GM12873 (cell line): ENCODE results near the gene ZNF311.

Experiments used
- TF ChIP-seq, protein P1 (sequence below): IDR thresholded peaks from 2 replicates; pipeline ENCODE4 v1.5.1; 2012; ENCODE audit warnings: low read depth, mild to moderate bottlenecking, moderate library complexity, low read length, control low read depth; ENCODE audit not compliant: insufficient read depth; ENCODE audit errors: missing control alignments

Gene ZNF311

DNA sequence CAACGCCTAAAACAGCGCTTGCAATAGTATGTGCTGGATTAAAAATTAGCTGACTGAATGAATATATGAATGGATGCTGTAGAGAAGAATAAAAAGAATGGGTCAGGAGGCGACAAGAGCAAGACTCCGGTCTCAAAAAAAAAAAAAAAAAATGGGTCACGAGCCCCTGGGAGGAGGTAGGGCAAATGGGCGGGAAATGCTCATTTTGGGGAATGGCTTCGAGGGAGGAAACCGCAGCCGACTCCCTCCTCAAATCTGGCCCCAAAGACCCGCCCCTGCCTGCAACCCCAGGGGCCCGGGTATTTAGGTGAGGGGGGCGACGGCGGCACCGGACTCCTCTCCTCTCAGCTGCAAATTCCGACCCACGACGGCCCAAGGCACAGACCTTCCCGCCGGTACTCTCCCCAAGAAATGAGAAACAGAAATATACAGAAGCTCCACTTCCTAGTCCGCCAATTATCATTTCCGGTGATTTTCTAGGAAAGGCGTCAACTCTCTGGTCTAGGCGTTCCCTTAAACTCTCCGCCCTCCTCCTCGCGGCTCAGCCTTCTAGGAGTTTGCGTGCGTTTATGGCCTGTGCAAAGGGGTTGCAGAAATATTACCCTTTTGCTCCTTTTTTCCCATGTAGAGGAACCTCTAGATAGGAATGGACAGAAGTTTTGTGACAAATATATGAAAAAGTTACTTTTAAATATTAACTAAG, at the start of gene ZNF311:
TSS of gene ZNF311 (minus strand) at position 133 of the 703 bp plus-strand sequence. CDS start 1,361 bp downstream, outside the sequence.
- TF ChIP-seq, protein P1, sequence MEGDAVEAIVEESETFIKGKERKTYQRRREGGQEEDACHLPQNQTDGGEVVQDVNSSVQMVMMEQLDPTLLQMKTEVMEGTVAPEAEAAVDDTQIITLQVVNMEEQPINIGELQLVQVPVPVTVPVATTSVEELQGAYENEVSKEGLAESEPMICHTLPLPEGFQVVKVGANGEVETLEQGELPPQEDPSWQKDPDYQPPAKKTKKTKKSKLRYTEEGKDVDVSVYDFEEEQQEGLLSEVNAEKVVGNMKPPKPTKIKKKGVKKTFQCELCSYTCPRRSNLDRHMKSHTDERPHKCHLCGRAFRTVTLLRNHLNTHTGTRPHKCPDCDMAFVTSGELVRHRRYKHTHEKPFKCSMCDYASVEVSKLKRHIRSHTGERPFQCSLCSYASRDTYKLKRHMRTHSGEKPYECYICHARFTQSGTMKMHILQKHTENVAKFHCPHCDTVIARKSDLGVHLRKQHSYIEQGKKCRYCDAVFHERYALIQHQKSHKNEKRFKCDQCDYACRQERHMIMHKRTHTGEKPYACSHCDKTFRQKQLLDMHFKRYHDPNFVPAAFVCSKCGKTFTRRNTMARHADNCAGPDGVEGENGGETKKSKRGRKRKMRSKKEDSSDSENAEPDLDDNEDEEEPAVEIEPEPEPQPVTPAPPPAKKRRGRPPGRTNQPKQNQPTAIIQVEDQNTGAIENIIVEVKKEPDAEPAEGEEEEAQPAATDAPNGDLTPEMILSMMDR, result no peak

DNA sequence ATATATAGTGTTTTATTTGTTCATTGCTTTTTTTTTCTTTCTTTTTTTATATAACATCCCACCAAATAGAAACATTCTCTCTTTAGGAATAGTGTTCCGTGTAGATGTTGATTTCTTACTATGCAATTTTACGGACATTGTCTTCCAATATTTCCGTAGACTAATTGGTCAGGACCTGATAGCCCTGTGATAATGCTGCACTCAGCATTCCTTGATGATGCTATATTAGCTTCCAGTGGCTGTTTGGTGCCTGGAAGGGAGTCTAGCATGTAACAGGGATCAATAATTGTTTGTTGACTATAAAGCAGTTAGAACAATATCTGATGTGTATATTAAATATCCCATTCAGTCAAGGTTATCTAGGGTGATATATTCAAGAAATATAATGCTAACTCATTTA, 46.6 kb upstream of the ZNF311 start:
- TF ChIP-seq, protein P1, result no peak

DNA sequence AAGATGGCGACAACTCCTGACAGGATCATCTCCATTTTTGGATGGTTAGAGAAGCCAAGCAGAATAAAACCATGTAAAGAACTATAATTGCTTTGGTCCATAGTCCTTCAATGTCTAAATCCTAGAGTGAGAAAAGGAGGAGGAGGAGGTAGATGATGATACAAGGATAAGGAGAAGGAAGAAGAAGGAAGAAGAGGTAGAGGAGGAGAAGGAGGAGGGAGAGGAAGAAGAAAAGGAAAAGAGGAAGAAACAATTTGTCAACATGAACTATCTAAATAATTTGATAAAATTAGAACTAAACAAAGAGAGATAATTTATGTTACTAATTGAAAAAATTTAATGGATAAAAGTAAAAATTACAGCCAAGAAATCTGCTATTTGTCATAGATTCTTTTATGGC, 40.0 kb upstream of the ZNF311 start, which contains the start of gene OR2W1:
TSS of gene OR2W1 (minus strand) at position 101 of the 400 bp plus-strand sequence. CDS start at position 101, 0 bp downstream.
- TF ChIP-seq, protein P1, result no peak

DNA sequence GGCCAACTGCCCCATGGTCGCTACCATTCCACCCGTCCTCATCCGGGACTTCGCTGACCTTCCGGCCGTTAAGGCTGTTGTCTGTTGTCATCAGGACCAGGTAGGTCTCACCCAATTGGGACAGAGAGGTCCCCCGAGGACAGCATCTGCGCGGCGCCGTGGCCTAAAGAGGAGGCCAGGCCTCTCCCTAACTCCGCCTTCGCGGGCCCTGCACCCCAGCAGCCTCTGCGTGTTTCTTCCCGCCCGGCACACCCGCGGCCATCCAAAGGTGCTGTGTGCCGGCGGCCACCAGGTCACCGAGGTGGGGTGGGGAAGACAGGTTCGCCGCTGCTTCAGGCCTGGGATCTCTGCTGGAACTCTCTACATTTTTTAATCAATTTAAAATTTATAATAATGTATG, 30.8 kb upstream of the ZNF311 start:
- TF ChIP-seq, protein P1, result no peak

DNA sequence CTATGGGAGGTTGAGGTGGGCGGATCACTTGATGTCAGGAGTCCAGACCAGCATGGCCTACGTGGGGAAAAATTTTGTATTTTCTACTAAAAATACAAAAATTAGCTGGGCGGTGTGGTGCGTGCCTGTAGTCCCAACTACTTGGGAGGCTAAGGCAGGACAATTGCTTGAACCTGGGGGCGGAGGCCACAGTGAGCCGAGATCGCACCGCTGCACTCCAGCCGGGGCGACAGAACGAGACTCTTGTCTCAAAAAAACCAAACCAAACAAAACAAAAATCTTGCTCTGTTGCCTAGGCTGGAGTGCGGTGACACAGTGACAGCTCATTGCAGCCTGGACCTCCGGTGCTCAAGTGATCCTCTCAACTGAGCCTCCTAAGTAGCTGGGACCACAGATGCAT, 23.7 kb upstream of the ZNF311 start:
- TF ChIP-seq, protein P1, result no peak

DNA sequence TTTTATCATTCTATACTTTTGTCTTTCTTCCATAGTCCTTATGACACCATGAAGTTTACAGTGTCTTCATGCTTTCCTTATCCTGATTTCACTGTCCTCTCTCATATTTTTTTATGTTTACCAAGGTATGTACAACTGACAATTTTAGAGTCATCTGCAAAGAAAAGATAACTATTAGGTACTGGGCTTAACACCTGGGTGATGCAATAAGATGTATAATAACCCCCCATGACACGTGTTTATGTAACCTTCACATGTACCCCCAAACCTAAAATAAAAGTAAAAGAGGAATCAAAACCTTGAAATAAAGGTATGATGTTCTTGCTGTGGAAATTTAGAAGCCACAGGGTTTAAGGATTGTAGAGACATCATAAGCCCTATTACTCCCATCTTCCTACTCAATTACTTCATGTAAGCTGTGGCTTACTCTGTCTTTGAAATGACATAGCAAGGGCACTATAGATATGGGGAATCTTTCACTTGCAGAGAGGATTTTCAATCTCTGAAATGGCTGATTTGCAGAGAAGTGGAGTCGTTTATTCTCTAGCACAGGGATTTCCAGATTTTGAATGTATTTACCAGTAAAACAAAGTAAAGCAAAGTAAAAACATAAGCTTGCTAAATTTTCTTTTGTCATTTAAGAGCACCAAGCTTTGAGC, 20.9 kb upstream of the ZNF311 start:
- TF ChIP-seq, protein P1, result no peak

DNA sequence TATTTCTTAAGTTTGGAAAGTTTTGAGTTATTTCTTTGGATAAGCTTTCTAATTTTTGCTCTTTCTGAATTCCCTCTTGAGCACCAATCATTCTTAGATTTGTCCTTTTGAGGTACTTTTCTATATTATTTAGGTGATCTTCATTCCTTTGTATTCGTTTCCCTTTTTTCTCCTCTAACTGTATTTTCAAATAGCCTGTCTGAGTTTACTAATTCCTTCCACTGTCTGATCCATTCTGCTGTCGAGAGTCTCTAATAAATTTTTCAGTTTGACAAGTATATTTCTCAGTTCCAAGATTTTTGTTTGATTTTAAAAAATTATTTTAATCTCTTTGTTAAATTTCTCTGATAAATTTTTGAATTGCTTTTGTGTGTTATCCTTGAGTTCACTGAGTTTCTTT, 16.3 kb upstream of the ZNF311 start:
- TF ChIP-seq, protein P1, result no peak
